Skeletal muscle satellite cell (primary cell): ENCODE data around the gene SSBP3.
A peak's percentile ranks its signal among the peaks of the same experiment; 100 is the strongest.

Source experiments
- H3K27me3 ChIP-seq: 2 replicates; pipeline ENCODE4 v1.7.0; 2013; ENCODE audit warnings: low read length; ENCODE audit not compliant: control insufficient read depth, insufficient read depth
- H3K36me3 ChIP-seq: 2 replicates; pipeline ENCODE4 v1.7.0; 2013; ENCODE audit warnings: mild to moderate bottlenecking, control low read depth, low read length; ENCODE audit not compliant: insufficient read depth
- H3K4me1 ChIP-seq: 2 replicates; pipeline ENCODE4 v1.7.0; 2013; ENCODE audit warnings: low read length; ENCODE audit not compliant: control insufficient read depth, insufficient read depth
- H3K4me2 ChIP-seq: 2 replicates; pipeline ENCODE4 v1.7.0; 2013; ENCODE audit warnings: mild to moderate bottlenecking, low read length
- H3K4me3 ChIP-seq: 2 replicates; pipeline ENCODE4 v1.7.0; 2013; ENCODE audit warnings: low read length
- H3K9ac ChIP-seq: 2 replicates; pipeline ENCODE4 v1.7.0; 2013; ENCODE audit warnings: mild to moderate bottlenecking, low read depth, low read length, moderate library complexity
- H3K9me3 ChIP-seq: replicated peaks from 2 replicates; pipeline ENCODE4 v1.7.0; 2013; ENCODE audit warnings: mild to moderate bottlenecking, control low read depth, low read length

The SSBP3 gene

DNA sequence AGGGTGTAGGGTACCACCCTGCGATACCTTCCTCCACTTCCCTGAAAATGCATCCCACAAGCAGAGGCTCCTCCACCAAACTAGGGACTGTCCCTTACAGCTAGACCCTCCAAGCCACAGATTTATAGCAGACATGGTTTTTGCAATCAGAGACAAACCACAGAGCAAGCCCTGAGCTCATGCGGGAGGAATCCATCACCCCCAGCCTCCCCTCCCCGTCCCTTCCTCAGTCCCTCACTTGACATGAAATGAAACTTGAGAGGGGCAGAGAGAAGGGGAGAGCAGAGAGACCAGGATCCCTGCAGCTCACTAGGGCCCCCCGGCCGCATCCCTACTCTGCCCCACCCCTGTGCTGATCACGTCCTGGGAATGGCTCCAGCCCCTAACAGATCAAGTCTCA is 111.3 kb downstream of the SSBP3 start:
- no peaks in the 10 kb centered on the region for H3K9me3 ChIP-seq
- H3K36me3 ChIP-seq = no peaks in the 10 kb centered on the region
- H3K4me1 ChIP-seq = peaks cover 3% of the 10 kb centered on the region

GRCh38 chr1:54292002-54292911 is 113.9 kb downstream of the SSBP3 start:
- no peaks in the 10 kb centered on the region for H3K27me3 ChIP-seq

More for the DNA sequence above, 111.3 kb downstream of the SSBP3 start:
- no peak overlapping the region for H3K4me3 ChIP-seq
- H3K27me3 ChIP-seq = no peaks in the 10 kb centered on the region
- H3K9ac ChIP-seq = no peak overlapping the region
- H3K4me2 ChIP-seq = no peak overlapping the region

GRCh38 chr1:54291276-54292001 is 114.8 kb downstream of the SSBP3 start:
- Histone ChIP-seq H3K4me3 (no peak overlapping the region), H3K9ac (no peak overlapping the region), H3K9me3 (no peaks in the 10 kb centered on the region), H3K4me1 (peaks cover 20% of the 10 kb centered on the region), H3K36me3 (no peaks in the 10 kb centered on the region), H3K4me2 (no peak overlapping the region), H3K27me3 (no peaks in the 10 kb centered on the region)

More at GRCh38 chr1:54292002-54292911, 113.9 kb downstream of the SSBP3 start:
- H3K9ac ChIP-seq = no peak overlapping the region
- no peaks in the 10 kb centered on the region for H3K36me3 ChIP-seq
- H3K9me3 ChIP-seq = no peaks in the 10 kb centered on the region
- H3K4me3 ChIP-seq = no peak overlapping the region
- H3K4me1 ChIP-seq = peaks cover 13% of the 10 kb centered on the region
- H3K4me2 ChIP-seq = no peak overlapping the region

GRCh38 chr1:54290506-54291184 is 115.5 kb downstream of the SSBP3 start:
- H3K36me3 ChIP-seq = no peaks in the 10 kb centered on the region
- no peaks in the 10 kb centered on the region for H3K27me3 ChIP-seq
- peaks cover 20% of the 10 kb centered on the region for H3K4me1 ChIP-seq
- no peak overlapping the region for H3K4me3 ChIP-seq
- no peak overlapping the region for H3K9ac ChIP-seq
- H3K9me3 ChIP-seq = no peaks in the 10 kb centered on the region
- H3K4me2 ChIP-seq = no peak overlapping the region

DNA sequence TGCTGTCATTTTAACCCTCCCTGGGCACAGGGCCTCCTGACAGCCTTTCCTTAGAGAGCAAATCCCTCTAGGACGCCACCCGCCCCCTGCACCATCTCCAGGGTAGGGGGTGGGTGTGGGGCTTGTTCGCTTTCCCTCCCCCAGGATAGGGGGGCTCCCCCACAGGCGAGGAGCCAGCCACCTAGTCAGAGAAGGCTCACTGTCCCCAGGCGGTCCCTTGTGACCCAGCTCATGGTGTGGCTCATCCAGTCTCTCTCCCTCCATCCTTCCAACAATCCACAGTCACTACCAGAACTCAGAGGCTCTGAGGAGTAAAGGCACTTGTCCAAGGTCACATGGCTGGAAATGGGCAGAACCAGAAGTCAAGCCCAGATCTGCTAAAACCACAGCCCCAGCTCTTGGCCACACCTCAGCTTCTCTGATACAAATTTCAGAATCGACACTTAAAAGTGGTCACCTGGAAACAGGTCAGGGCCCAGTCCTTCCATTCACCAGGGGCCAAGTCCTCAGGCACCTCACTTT is 116.4 kb downstream of the SSBP3 start:
- H3K27me3 ChIP-seq = no peaks in the 10 kb centered on the region
- H3K9me3 ChIP-seq = no peaks in the 10 kb centered on the region
- no peak overlapping the region for H3K9ac ChIP-seq
- H3K4me2 ChIP-seq = no peak overlapping the region
- peaks cover 18% of the 10 kb centered on the region for H3K4me1 ChIP-seq
- no peaks in the 10 kb centered on the region for H3K36me3 ChIP-seq
- H3K4me3 ChIP-seq = no peak overlapping the region

DNA sequence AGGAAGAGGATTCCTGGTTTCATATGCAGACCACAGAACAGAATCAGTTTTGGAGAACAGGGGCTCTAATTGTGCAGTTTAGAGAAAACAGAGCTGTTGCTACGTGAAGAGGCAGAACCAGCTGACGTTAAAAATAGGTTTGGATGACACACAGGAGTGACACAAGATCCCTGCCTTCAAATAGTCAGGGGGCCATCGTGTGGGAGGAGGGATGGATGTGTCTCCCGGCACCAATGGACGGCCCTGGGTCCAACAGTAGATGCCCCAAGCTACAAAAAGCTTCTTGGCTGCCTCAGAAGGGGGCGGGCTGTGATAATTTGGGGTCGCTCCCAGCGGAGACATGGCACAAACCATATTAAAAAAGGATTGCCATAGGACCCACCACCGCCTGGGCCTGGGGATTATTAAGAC is 118.4 kb downstream of the SSBP3 start:
- Histone ChIP-seq H3K4me3 (no peak overlapping the region), H3K9ac (peak overlapping the region; percentile 22), H3K27me3 (no peaks in the 10 kb centered on the region), H3K36me3 (no peaks in the 10 kb centered on the region), H3K4me1 (peaks cover 16% of the 10 kb centered on the region), H3K9me3 (no peaks in the 10 kb centered on the region), H3K4me2 (peak overlapping the region; percentile 0)

GRCh38 chr1:54287176-54287650 is 119.0 kb downstream of the SSBP3 start:
- no peak overlapping the region for H3K4me3 ChIP-seq

DNA sequence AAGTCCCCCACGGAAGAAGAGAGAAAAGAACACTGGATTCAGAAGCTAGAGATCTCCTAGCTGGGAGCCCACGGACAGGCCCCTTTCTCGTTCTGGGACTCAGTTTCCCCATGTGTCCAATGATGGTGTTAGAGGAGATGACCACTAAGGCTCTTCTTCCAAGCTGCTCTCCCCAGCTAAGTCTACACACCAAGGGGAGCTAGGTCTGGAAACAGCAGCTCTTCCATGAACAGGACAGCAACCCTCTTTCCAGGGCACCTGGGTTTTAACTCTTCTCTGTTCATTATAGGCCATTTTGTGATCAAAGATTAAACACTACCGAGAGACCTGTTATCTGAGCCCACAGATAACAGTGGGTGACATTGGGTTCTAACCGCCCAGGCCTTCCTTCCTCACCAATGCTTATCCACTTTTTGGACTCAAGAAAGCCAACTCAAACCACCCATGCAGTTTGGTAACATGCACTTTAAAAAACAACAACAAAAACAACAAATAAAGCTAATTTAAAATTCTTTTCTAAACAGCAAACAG is 120.3 kb downstream of the SSBP3 start:
- H3K36me3 ChIP-seq = no peaks in the 10 kb centered on the region
- H3K4me2 ChIP-seq = no peak overlapping the region
- peaks cover 16% of the 10 kb centered on the region for H3K4me1 ChIP-seq
- H3K4me3 ChIP-seq = no peak overlapping the region
- H3K9ac ChIP-seq = no peak overlapping the region
- no peaks in the 10 kb centered on the region for H3K9me3 ChIP-seq
- H3K27me3 ChIP-seq = no peaks in the 10 kb centered on the region

More at GRCh38 chr1:54287176-54287650, 119.0 kb downstream of the SSBP3 start:
- no peaks in the 10 kb centered on the region for H3K36me3 ChIP-seq
- peak overlapping the region; percentile 0 for H3K4me2 ChIP-seq
- H3K4me1 ChIP-seq = peaks cover 16% of the 10 kb centered on the region
- H3K27me3 ChIP-seq = no peaks in the 10 kb centered on the region
- H3K9ac ChIP-seq = peak overlapping the region; percentile 22
- no peaks in the 10 kb centered on the region for H3K9me3 ChIP-seq

DNA sequence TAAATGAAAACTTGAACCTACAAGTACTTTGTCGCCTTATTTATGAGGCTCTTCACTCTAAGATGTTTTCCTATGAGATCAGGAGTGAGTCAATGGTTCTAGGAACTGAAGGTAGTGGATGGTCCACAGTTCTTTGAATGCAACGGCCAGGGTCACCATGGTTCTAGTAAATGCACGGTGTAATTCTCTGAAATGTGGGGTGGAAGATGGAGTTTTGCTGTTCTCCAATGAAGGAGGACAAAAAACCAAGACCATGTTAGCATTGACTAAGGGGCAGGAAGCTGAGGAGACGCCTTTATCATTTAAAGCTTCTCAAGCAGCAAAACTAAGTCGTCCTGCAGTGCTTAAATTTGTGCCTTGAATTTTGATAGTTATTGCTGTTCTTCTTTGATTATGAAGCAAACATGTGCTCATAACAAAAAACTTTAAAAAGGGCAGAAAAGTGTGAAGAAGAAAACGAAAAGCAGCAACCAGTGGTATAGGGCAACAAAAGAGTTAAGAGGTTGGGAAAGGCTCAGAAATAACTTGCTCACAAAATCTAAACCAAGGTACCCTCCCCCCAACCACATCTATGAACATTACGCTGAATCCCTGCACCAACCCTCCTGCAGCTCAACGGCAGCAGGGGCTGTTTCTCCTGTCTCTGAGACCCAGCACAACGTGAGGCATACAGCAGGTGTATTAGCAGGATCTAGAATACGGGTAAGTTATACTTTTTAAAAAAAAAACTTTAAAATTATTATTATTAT is 121.2 kb downstream of the SSBP3 start:
- H3K36me3 ChIP-seq = peaks cover 6% of the 10 kb centered on the region
- no peaks in the 10 kb centered on the region for H3K9me3 ChIP-seq
- no peaks in the 10 kb centered on the region for H3K27me3 ChIP-seq
- no peak overlapping the region for H3K4me3 ChIP-seq
- no peak overlapping the region for H3K4me2 ChIP-seq
- H3K9ac ChIP-seq = no peak overlapping the region
- H3K4me1 ChIP-seq = peaks cover 16% of the 10 kb centered on the region

DNA sequence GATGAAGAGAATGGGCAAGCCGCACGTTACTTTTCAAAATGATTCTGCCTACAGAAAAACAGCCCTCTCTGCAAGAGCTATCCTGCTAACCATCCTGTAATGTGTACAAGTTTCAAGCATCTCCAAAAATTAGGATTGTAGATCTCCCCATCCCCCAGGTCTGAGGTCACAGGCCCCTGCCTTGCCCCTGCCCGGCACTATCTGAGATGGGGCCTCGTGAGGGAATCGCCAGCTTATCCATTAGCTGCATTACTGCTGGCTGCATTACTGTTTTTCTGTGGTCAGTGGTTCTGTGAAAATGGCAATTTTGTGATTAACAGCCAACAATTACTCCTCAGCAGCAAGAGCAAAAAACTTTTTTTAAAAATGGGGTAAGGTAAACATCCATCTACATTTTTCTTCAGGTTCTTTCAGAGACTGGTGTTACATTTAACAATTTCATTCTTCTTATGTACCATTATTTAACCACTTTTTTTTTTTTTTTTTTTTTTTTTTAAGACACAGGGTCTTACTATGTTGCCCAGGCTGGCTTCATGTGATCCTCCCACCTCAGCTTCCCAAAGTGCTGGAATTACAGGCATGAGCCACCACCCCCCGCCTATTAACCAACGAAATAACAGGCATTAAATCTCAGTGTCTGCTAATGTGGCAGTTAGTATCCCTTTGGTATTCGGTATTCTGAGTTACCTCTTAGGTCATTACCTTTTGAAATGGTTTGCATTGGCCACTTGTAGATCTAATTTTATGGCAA is 122.4 kb downstream of the SSBP3 start:
- H3K4me1 ChIP-seq = peaks cover 26% of the 10 kb centered on the region
- H3K36me3 ChIP-seq = peaks cover 16% of the 10 kb centered on the region
- H3K9ac ChIP-seq = no peak overlapping the region
- no peaks in the 10 kb centered on the region for H3K27me3 ChIP-seq
- H3K4me3 ChIP-seq = no peak overlapping the region
- no peaks in the 10 kb centered on the region for H3K9me3 ChIP-seq
- no peak overlapping the region for H3K4me2 ChIP-seq
